ENCODE results near the gene SPNS2. TPM values are rescaled to one million over a fixed set of nuclear protein-coding genes. Genes with fewer than 3 reads are reported as not detected.

SPNS2 gene
- total RNA-seq, 5 donors from 2014 or later (not counting 1 experiment from before 2014, with no cell fraction given) = 0.30 to 0.75 (median 0.53) TPM

Other genes starting within 250 kb of the SPNS2 start
- gene ANKFY1, start 234.9 kb upstream of the SPNS2 start, total RNA-seq = 10 to 100 TPM; 58.0 to 69.6 (median 67.0) TPM
- gene UBE2G1, start 132.2 kb upstream of the SPNS2 start, total RNA-seq = 10 to 100 TPM; 49.6 to 62.5 (median 56.4) TPM
- 1 to 10 TPM; 2.3 to 5.4 (median 4.6) TPM for gene SPNS3, start 64.9 kb upstream of the SPNS2 start, total RNA-seq
- gene MYBBP1A, start 56.5 kb downstream of the SPNS2 start, total RNA-seq = 100 to 1,000 TPM in 1 of 5 donors, 10 to 100 TPM in 4; 57.0 to 102 (median 94.2) TPM
- not detected for gene GGT6, start 61.7 kb downstream of the SPNS2 start, total RNA-seq
- gene SMTNL2, start 85.6 kb downstream of the SPNS2 start, total RNA-seq = not detected
- gene ALOX15, start 142.8 kb downstream of the SPNS2 start, total RNA-seq = under 1 TPM in 1 of 5 donors, not detected in 4; 0.13 TPM
- gene PELP1, start 205.3 kb downstream of the SPNS2 start, total RNA-seq = 10 to 100 TPM; 50.0 to 88.3 (median 85.0) TPM
- 100 to 1,000 TPM; 247 to 374 (median 325) TPM for gene ARRB2, start 211.8 kb downstream of the SPNS2 start, total RNA-seq
- 10 to 100 TPM in 4 of 5 donors, 1 to 10 TPM in 1; 9.0 to 33.1 (median 28.6) TPM for gene MED11, start 232.5 kb downstream of the SPNS2 start, total RNA-seq
- 1 to 10 TPM in 1 of 5 donors, under 1 TPM in 4; 0.29 to 1.4 (median 0.44) TPM for gene ZMYND15, start 241.0 kb downstream of the SPNS2 start, total RNA-seq
- 10 to 100 TPM in 1 of 5 donors, 1 to 10 TPM in 4; 2.5 to 11.2 (median 3.1) TPM for gene CXCL16, start 241.0 kb downstream of the SPNS2 start, total RNA-seq